Activated naive CD4-positive, alpha-beta T cell treated with anti-CD3 and anti-CD28 coated beads, Interleukin-2, amount 10 ng/mL, durations not matched to agents 7 days and 5 days (primary cell): ENCODE data around the gene PLEKHG2.

Experiments used
- CTCF ChIA-PET: fragments of 350-600 bp; sonication (Branson Sonifier 250); formaldehyde crosslinking; loops from one replicate; lab custom pipeline; 2021; ENCODE audit warnings: antibody characterized with exemption; lab: Charles Lee
- DNase-seq: peaks from one replicate; pipeline ENCODE4 v3.0.0-alpha.2; 2020
- H3K27ac Mint-ChIP-seq: one replicate; pipeline ENCODE4 v1.8.0; 2021; ENCODE audit warnings: mild to moderate bottlenecking, moderate library complexity, mixed read lengths
- H3K27me3 Mint-ChIP-seq: one replicate; pipeline ENCODE4 v1.8.0; 2021; ENCODE audit warnings: mild to moderate bottlenecking, mixed read lengths
- H3K36me3 Mint-ChIP-seq: one replicate; pipeline ENCODE4 v1.8.0; 2021; ENCODE audit warnings: mixed read lengths
- H3K4me1 Mint-ChIP-seq: one replicate; pipeline ENCODE4 v1.8.0; 2021; ENCODE audit warnings: mixed read lengths
- H3K4me3 Mint-ChIP-seq: one replicate; pipeline ENCODE4 v1.8.0; 2021; ENCODE audit warnings: mild to moderate bottlenecking, moderate library complexity, mixed read lengths
- H3K9me3 Mint-ChIP-seq: one replicate; pipeline ENCODE4 v1.8.0; 2021; ENCODE audit warnings: mixed read lengths

The PLEKHG2 gene

GRCh38 chr19:39406656-39407409 is 5.6 kb upstream of the PLEKHG2 start, which contains the start of gene ZFP36:
Gene ZFP36 (plus strand): TSS chr19:39406847. CDS start chr19:39406905, 58 bp downstream.
- Mint-ChIP-seq H3K27ac (peak within 1 kb of the TSS; percentile 98), H3K9me3 (no peaks in the 10 kb centered on the region), H3K27me3 (peaks cover 6% of the 10 kb centered on the region), H3K4me3 (peak within 1 kb of the TSS; percentile 78), H3K4me1 (peaks cover 53% of the 10 kb centered on the region), H3K36me3 (peaks cover 34% of the 10 kb centered on the region)
- CTCF ChIA-PET: interaction anchor here (3.8 kb wide), 1 partner anchor 9 kb away, joined by 32 read pairs; no protein-coding TSS in a partner anchor
- DNase-seq: peak; percentile 91

GRCh38 chr19:39407410-39407659 is 5.1 kb upstream of the PLEKHG2 start:
- Mint-ChIP-seq H3K27me3 (peaks cover 10% of the 10 kb centered on the region), H3K4me3 (peak overlapping the region; percentile 78), H3K36me3 (peaks cover 37% of the 10 kb centered on the region), H3K9me3 (no peaks in the 10 kb centered on the region), H3K4me1 (peaks cover 53% of the 10 kb centered on the region), H3K27ac (peak overlapping the region; percentile 98)
- CTCF ChIA-PET: interaction anchor here (3.8 kb wide), 1 partner anchor 9 kb away, joined by 32 read pairs; no protein-coding TSS in a partner anchor
- no peak for DNase-seq

GRCh38 chr19:39407660-39408391 is 4.6 kb upstream of the PLEKHG2 start:
- Mint-ChIP-seq H3K4me1 (peaks cover 48% of the 10 kb centered on the region), H3K27ac (peak overlapping the region; percentile 98), H3K9me3 (no peaks in the 10 kb centered on the region), H3K4me3 (peak overlapping the region; percentile 78), H3K27me3 (peaks cover 10% of the 10 kb centered on the region), H3K36me3 (peaks cover 37% of the 10 kb centered on the region)
- CTCF ChIA-PET: interaction anchor here (3.8 kb wide), 1 partner anchor 10 kb away, joined by 32 read pairs; no protein-coding TSS in a partner anchor
- peak; percentile 90 for DNase-seq

- Mint-ChIP-seq H3K36me3 (peaks cover 37% of the 10 kb centered on the region), H3K4me1 (peaks cover 47% of the 10 kb centered on the region), H3K4me3 (peak overlapping the region; percentile 78), H3K9me3 (no peaks in the 10 kb centered on the region), H3K27ac (peak overlapping the region; percentile 98), H3K27me3 (peaks cover 10% of the 10 kb centered on the region)
- CTCF ChIA-PET: interaction anchor here (3.8 kb wide), 1 partner anchor 11 kb away, joined by 32 read pairs; no protein-coding TSS in a partner anchor
- DNase-seq: peak; percentile 40
These were observed 3.9 kb upstream of the PLEKHG2 start for GRCh38 chr19:39408392-39409207.

- H3K9me3 Mint-ChIP-seq: no peaks in the 10 kb centered on the region
- H3K4me3 Mint-ChIP-seq: peak overlapping the region; percentile 90
- CTCF ChIA-PET: interaction anchor here (3.8 kb wide), 1 partner anchor 12 kb away, joined by 32 read pairs; no protein-coding TSS in a partner anchor
- DNase-seq: peak; percentile 89
- peaks cover 10% of the 10 kb centered on the region for H3K27me3 Mint-ChIP-seq
- H3K36me3 Mint-ChIP-seq: peaks cover 45% of the 10 kb centered on the region
- H3K4me1 Mint-ChIP-seq: peaks cover 47% of the 10 kb centered on the region
- peak overlapping the region; percentile 98 for H3K27ac Mint-ChIP-seq
These were observed 3.1 kb upstream of the PLEKHG2 start for GRCh38 chr19:39409208-39410016.

- DNase-seq: peak; percentile 80
- peak overlapping the region; percentile 90 for H3K4me3 Mint-ChIP-seq
- CTCF ChIA-PET: no interaction called here
- peak overlapping the region; percentile 92 for H3K27ac Mint-ChIP-seq
- peaks cover 42% of the 10 kb centered on the region for H3K4me1 Mint-ChIP-seq
- H3K36me3 Mint-ChIP-seq: peaks cover 48% of the 10 kb centered on the region
- H3K9me3 Mint-ChIP-seq: no peaks in the 10 kb centered on the region
- peaks cover 10% of the 10 kb centered on the region for H3K27me3 Mint-ChIP-seq
These were observed 2.2 kb upstream of the PLEKHG2 start for GRCh38 chr19:39410017-39410830.

GRCh38 chr19:39410831-39411080 is 1.7 kb upstream of the PLEKHG2 start:
- Mint-ChIP-seq H3K9me3 (no peaks in the 10 kb centered on the region), H3K27ac (peak overlapping the region; percentile 92), H3K4me1 (peaks cover 40% of the 10 kb centered on the region), H3K36me3 (peaks cover 48% of the 10 kb centered on the region), H3K27me3 (peaks cover 10% of the 10 kb centered on the region), H3K4me3 (peak overlapping the region; percentile 90)
- no peak for DNase-seq
- CTCF ChIA-PET: interaction anchor here (1.4 to 2.3 kb wide), 5 partner anchors 9 to 68 kb away, joined by 4 to 96 read pairs (median 17); partner anchors contain the start of genes MED29, PAF1, RPS16 and SAMD4B

GRCh38 chr19:39411081-39411831 is 1.2 kb upstream of the PLEKHG2 start:
- CTCF ChIA-PET: interaction anchor here (0.7 to 2.3 kb wide), 12 partner anchors 9 to 286 kb away, joined by 3 to 96 read pairs (median 4); partner anchors contain the start of genes MED29, PAF1, RPS16 and SAMD4B
- H3K4me1 Mint-ChIP-seq: peaks cover 38% of the 10 kb centered on the region
- peaks cover 10% of the 10 kb centered on the region for H3K27me3 Mint-ChIP-seq
- H3K36me3 Mint-ChIP-seq: peaks cover 48% of the 10 kb centered on the region
- peak overlapping the region; percentile 92 for H3K27ac Mint-ChIP-seq
- H3K4me3 Mint-ChIP-seq: peak overlapping the region; percentile 90
- H3K9me3 Mint-ChIP-seq: no peaks in the 10 kb centered on the region
- peak; percentile 45 for DNase-seq

GRCh38 chr19:39411832-39412099 is 703 bp upstream of the PLEKHG2 start:
- CTCF ChIA-PET: interaction anchor here (0.7 to 2.3 kb wide), 12 partner anchors 10 to 287 kb away, joined by 3 to 96 read pairs (median 4); partner anchors contain the start of genes MED29, PAF1, RPS16 and SAMD4B
- Mint-ChIP-seq H3K27me3 (peaks cover 10% of the 10 kb centered on the region), H3K4me1 (peaks cover 37% of the 10 kb centered on the region), H3K36me3 (peaks cover 48% of the 10 kb centered on the region), H3K27ac (peak overlapping the region; percentile 92), H3K9me3 (no peaks in the 10 kb centered on the region), H3K4me3 (peak overlapping the region; percentile 90)
- DNase-seq: peak; percentile 94

GRCh38 chr19:39412867-39413271 is 400 bp downstream of the PLEKHG2 start:
- Mint-ChIP-seq H3K4me3 (peak overlapping the region; percentile 90), H3K9me3 (no peaks in the 10 kb centered on the region), H3K27ac (peak overlapping the region; percentile 92), H3K36me3 (peaks cover 43% of the 10 kb centered on the region), H3K4me1 (peaks cover 37% of the 10 kb centered on the region), H3K27me3 (peaks cover 4% of the 10 kb centered on the region)
- CTCF ChIA-PET: interaction anchor here (1.5 to 2.3 kb wide), 4 partner anchors 11 to 288 kb away, joined by 3 to 96 read pairs (median 18); partner anchors contain the start of gene RPS16
- DNase-seq: no peak

- Mint-ChIP-seq H3K36me3 (peaks cover 41% of the 10 kb centered on the region), H3K27me3 (peaks cover 4% of the 10 kb centered on the region)
- CTCF ChIA-PET: interaction anchor here (1.5 to 2.2 kb wide), 2 partner anchors 15 to 19 kb away, joined by 4 to 10 read pairs; no protein-coding TSS in a partner anchor
These were observed 922 bp downstream of the PLEKHG2 start for GRCh38 chr19:39413272-39413910.

More at GRCh38 chr19:39413272-39413910, 922 bp downstream of the PLEKHG2 start:
- H3K9me3 Mint-ChIP-seq: no peaks in the 10 kb centered on the region
- H3K27ac Mint-ChIP-seq: peak overlapping the region; percentile 92
- H3K4me1 Mint-ChIP-seq: peaks cover 37% of the 10 kb centered on the region
- H3K4me3 Mint-ChIP-seq: peak overlapping the region; percentile 90
- peak; percentile 56 for DNase-seq
